ENCODE results near the gene NELL1. TPM values are rescaled to one million over a fixed set of nuclear protein-coding genes. Genes with fewer than 3 reads are reported as not detected.

NELL1 gene
- polyA plus RNA-seq (2011; rRNA removed): not detected in 2 replicates
- polyA plus RNA-seq (2012; cell fraction: cytosol; rRNA removed): not detected in 2 replicates
- polyA plus RNA-seq (2012; cell fraction: nucleus; rRNA removed): not detected in 2 replicates
- polyA plus RNA-seq (2017; fragmentation: RNase III; extraction: RNeasy Plus Mini Kit Qiagen cat#74134 plus additional on column Dnase treatment): not detected in 3 replicates
- not detected in 2 replicates for polyA minus RNA-seq (2011; rRNA and poly(A)+ RNA removed)

GRCh38 chr11:20668844-20669819 lies at the start of gene NELL1:
TSS of gene NELL1 (plus strand) at chr11:20669586.
- ChIA-PET CTCF (interaction anchor here (1.2 kb wide), 1 partner anchor 59 kb away, joined by 3 read pairs; no protein-coding TSS in a partner anchor), POLR2A (no interaction called here)
- H3K4me3 ChIP-seq: peak within 1 kb of the TSS; percentile 43
- no peak for FAIRE-seq
- no peak for DNase-seq (ENCODE audit: low read depth in 1 of 2, low spot score in 1 of 2)
- 31% methylated on average over 45 of the region's 93 CpGs for WGBS (ENCODE audit: missing lambda C conversion rate)
- H3K27ac ChIP-seq: no peak within 1 kb of the TSS
- peaks cover 8% of the 10 kb centered on the region; the same call in 2 of the 3 replicates for H3K4me1 ChIP-seq
- H3K9me3 ChIP-seq: no peaks in the 10 kb centered on the region; the same call in 2 of the 3 replicates
- TF ChIP-seq MYC (IDR thresholded peaks at IDR 0.05; ENCODE audit: borderline replicate concordance, low read length): no peak
- no peak for TF ChIP-seq HMGXB4 (CRISPR knock-in tag; IDR thresholded peaks at IDR 0.05; ENCODE audit: borderline replicate concordance)
- TF ChIP-seq ZSCAN20 (CRISPR knock-in tag; IDR thresholded peaks at IDR 0.05): no peak
- TF ChIP-seq PHF8 (IDR thresholded peaks at IDR 0.05; ENCODE audit: borderline replicate concordance, low read depth): no peak
- no peak for TF ChIP-seq EHMT2 (IDR thresholded peaks at IDR 0.05; ENCODE audit: low read depth)
- TF ChIP-seq NPAS2 (CRISPR knock-in tag; IDR thresholded peaks at IDR 0.05; ENCODE audit: borderline replicate concordance): no peak
- no peak for TF ChIP-seq BHLHE40 (IDR thresholded peaks at IDR 0.05; ENCODE audit: low read depth, low read length)
- TF ChIP-seq JUNB (IDR thresholded peaks at IDR 0.05): no peak
- TF ChIP-seq, protein P1, sequence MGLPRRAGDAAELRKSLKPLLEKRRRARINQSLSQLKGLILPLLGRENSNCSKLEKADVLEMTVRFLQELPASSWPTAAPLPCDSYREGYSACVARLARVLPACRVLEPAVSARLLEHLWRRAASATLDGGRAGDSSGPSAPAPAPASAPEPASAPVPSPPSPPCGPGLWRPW (IDR thresholded peaks at IDR 0.05): no peak
- no peak for TF ChIP-seq USF2 (IDR thresholded peaks at IDR 0.05)
- H3K4me2 ChIP-seq: peak within 1 kb of the TSS; percentile 94
- peak in 1 of 2 experiments; percentile 31; a peak in 2 of 6 replicates for ATAC-seq

- POLR2A ChIA-PET: no interaction called here
- no peak overlapping the region for H3K27ac ChIP-seq
- FAIRE-seq (no peak), ATAC-seq (no peak), DNase-seq (ENCODE audit: low read depth in 1 of 2, low spot score in 1 of 2) (no peak)
- H3K9me3 ChIP-seq: no peaks in the 10 kb centered on the region
- no peak overlapping the region for H3K4me3 ChIP-seq
- WGBS (ENCODE audit: missing lambda C conversion rate): 4% methylated on average over 2 of the region's 2 CpGs
- TF ChIP-seq RNF2 (IDR thresholded peaks at IDR 0.05; ENCODE audit: borderline replicate concordance, low read depth): no peak
- TF ChIP-seq NPAS2 (CRISPR knock-in tag; IDR thresholded peaks at IDR 0.05; ENCODE audit: borderline replicate concordance): no peak
- no peak for TF ChIP-seq HOXB5 (CRISPR knock-in tag; IDR thresholded peaks at IDR 0.05)
- TF ChIP-seq MAFK (IDR thresholded peaks at IDR 0.05; ENCODE audit: partially characterized antibody): peak; percentile 60
- no peak for TF ChIP-seq MYC (IDR thresholded peaks at IDR 0.05; ENCODE audit: borderline replicate concordance, low read length)
- no peak for TF ChIP-seq CTCF (IDR thresholded peaks at IDR 0.05)
- TF ChIP-seq ZFP36 (IDR thresholded peaks at IDR 0.05; ENCODE audit: borderline replicate concordance, partially characterized antibody): no peak
- CTCF ChIA-PET: interaction anchor here (5.8 kb wide), 1 partner anchor 11 kb away, joined by 36 read pairs; no protein-coding TSS in a partner anchor
- H3K4me1 ChIP-seq: no peaks in the 10 kb centered on the region
- H3K4me2 ChIP-seq: no peak overlapping the region
These were observed 48.4 kb upstream of the NELL1 start for GRCh38 chr11:20620988-20621387.

All from A549 (cell line).